ENCODE results near the gene ZNF500. TPM values are rescaled to one million over a fixed set of nuclear protein-coding genes. Genes with fewer than 3 reads are reported as not detected.

Gene ZNF500
- total RNA-seq, 1 donor from 2014 or later = 17.4 TPM

GRCh38 chr16:4700997-4701743, 65.8 kb downstream of the ZNF500 start:
- Mint-ChIP-seq H3K27ac (no peak overlapping the region), H3K9me3 (no peaks in the 10 kb centered on the region)
- DNase-seq (ENCODE audit: low spot score) = no peak

GRCh38 chr16:4700380-4700996, 66.5 kb downstream of the ZNF500 start:
- peak overlapping the region; percentile 29 for H3K27ac Mint-ChIP-seq

More at GRCh38 chr16:4700997-4701743, 65.8 kb downstream of the ZNF500 start:
- Mint-ChIP-seq H3K4me1 (ENCODE audit: low read depth) (peaks cover 6% of the 10 kb centered on the region), H3K27me3 (ENCODE audit: insufficient read depth) (no peaks in the 10 kb centered on the region), H3K36me3 (ENCODE audit: low read depth) (peaks cover 15% of the 10 kb centered on the region), H3K4me3 (no peak overlapping the region)
- intact Hi-C loops (cut with micrococcal nuclease) = no loop called here

GRCh38 chr16:4699046-4699556, 67.9 kb downstream of the ZNF500 start:
- no peak overlapping the region for H3K4me3 Mint-ChIP-seq

More at GRCh38 chr16:4700380-4700996, 66.5 kb downstream of the ZNF500 start:
- H3K27me3 Mint-ChIP-seq (ENCODE audit: insufficient read depth) = no peaks in the 10 kb centered on the region
- no peak overlapping the region for H3K4me3 Mint-ChIP-seq
- H3K9me3 Mint-ChIP-seq = no peaks in the 10 kb centered on the region
- no peak for DNase-seq (ENCODE audit: low spot score)
- intact Hi-C loops (cut with micrococcal nuclease) = no loop called here
- H3K4me1 Mint-ChIP-seq (ENCODE audit: low read depth) = peaks cover 6% of the 10 kb centered on the region
- H3K36me3 Mint-ChIP-seq (ENCODE audit: low read depth) = peaks cover 17% of the 10 kb centered on the region

GRCh38 chr16:4698321-4699045, 68.5 kb downstream of the ZNF500 start:
- no peak overlapping the region for H3K27ac Mint-ChIP-seq

More at GRCh38 chr16:4699046-4699556, 67.9 kb downstream of the ZNF500 start:
- no peaks in the 10 kb centered on the region for H3K27me3 Mint-ChIP-seq (ENCODE audit: insufficient read depth)
- DNase-seq (ENCODE audit: low spot score) = no peak
- H3K9me3 Mint-ChIP-seq = no peaks in the 10 kb centered on the region
- H3K27ac Mint-ChIP-seq = no peak overlapping the region
- intact Hi-C loops (cut with micrococcal nuclease) = no loop called here
- H3K36me3 Mint-ChIP-seq (ENCODE audit: low read depth) = peaks cover 13% of the 10 kb centered on the region
- peaks cover 6% of the 10 kb centered on the region for H3K4me1 Mint-ChIP-seq (ENCODE audit: low read depth)

More at GRCh38 chr16:4698321-4699045, 68.5 kb downstream of the ZNF500 start:
- no peak for DNase-seq (ENCODE audit: low spot score)
- no peak overlapping the region for H3K4me3 Mint-ChIP-seq
- intact Hi-C loops (cut with micrococcal nuclease) = no loop called here
- H3K27me3 Mint-ChIP-seq (ENCODE audit: insufficient read depth) = no peaks in the 10 kb centered on the region
- H3K9me3 Mint-ChIP-seq = no peaks in the 10 kb centered on the region
- peaks cover 13% of the 10 kb centered on the region for H3K36me3 Mint-ChIP-seq (ENCODE audit: low read depth)
- H3K4me1 Mint-ChIP-seq (ENCODE audit: low read depth) = peaks cover 6% of the 10 kb centered on the region

Other genes starting within 250 kb of the ZNF500 start
- gene CDIP1, start 228.4 kb downstream of the ZNF500 start, total RNA-seq = 61.6 and 62.7 TPM in 2 replicates
- gene C16orf96, start 210.8 kb downstream of the ZNF500 start, total RNA-seq = 0.17 TPM in 1 of 2 replicates, not detected in the other
- 23.1 and 26.2 TPM in 2 replicates for gene UBALD1, start 152.3 kb downstream of the ZNF500 start, total RNA-seq
- 110 and 119 TPM in 2 replicates for gene MGRN1, start 142.3 kb downstream of the ZNF500 start, total RNA-seq
- 39.9 and 41.9 TPM in 2 replicates for gene NUDT16L1, start 73.6 kb downstream of the ZNF500 start, total RNA-seq
- gene ANKS3, start 32.9 kb downstream of the ZNF500 start, total RNA-seq = 21.1 and 25.8 TPM in 2 replicates
- not detected in 2 replicates for gene DNAAF8, start 32.6 kb downstream of the ZNF500 start, total RNA-seq
- gene SEPTIN12, start 21.2 kb upstream of the ZNF500 start, total RNA-seq = not detected in 2 replicates
- not detected in 2 replicates for gene SMIM22, start 28.2 kb upstream of the ZNF500 start, total RNA-seq
- 3.3 and 3.5 TPM in 2 replicates for gene ROGDI, start 35.5 kb upstream of the ZNF500 start, total RNA-seq
- gene GLYR1, start 80.1 kb upstream of the ZNF500 start, total RNA-seq = 119 and 120 TPM in 2 replicates
- 39.6 and 42.6 TPM in 2 replicates for gene UBN1, start 80.3 kb upstream of the ZNF500 start, total RNA-seq
- not detected in 2 replicates for gene PPL, start 170.0 kb upstream of the ZNF500 start, total RNA-seq
- gene SEC14L5, start 191.2 kb upstream of the ZNF500 start, total RNA-seq = not detected in 2 replicates